GM12878 (cell line): ENCODE data around the gene PLEKHH1. TPM values are rescaled to one million over a fixed set of nuclear protein-coding genes. Genes with fewer than 3 reads are reported as not detected.

Experiments used
- ATAC-seq: fragments of 200-7000 bp; cut with Tn5 transposase; 3 replicates; pipeline ENCODE4 v1.9.1; 2020; ENCODE audit warnings: mild to moderate bottlenecking, moderate library complexity
- BruUV-seq: library from RNA; stranded (reverse); fragments of 400-500 nt; replicated peaks from 2 replicates; lab custom pipeline; 2021; lab: Mats Ljungman, UMichigan
- CTCF ChIA-PET: fragments of 300-600 bp; sonication (Branson Sonifier 250); formaldehyde crosslinking; extraction: SDS; loops from one replicate; lab custom pipeline; 2021; ENCODE audit warnings: inconsistent platforms; lab: Yijun Ruan, JAX
- POLR2A ChIA-PET: fragments of 350-600 bp; formaldehyde crosslinking; extraction: SDS; loops from one replicate; lab custom pipeline; 2021; ENCODE audit warnings: inconsistent platforms; lab: Charles Lee
- RAD21 ChIA-PET: fragments of 300-600 bp; sonication (Branson Sonifier 250); formaldehyde crosslinking; loops from one replicate; lab custom pipeline; 2023; ENCODE audit warnings: antibody characterized with exemption; ENCODE audit not compliant: unreplicated experiment; lab: Charles Lee
- SMC1A ChIA-PET: fragments of 300-600 bp; sonication (Branson Sonifier 250); formaldehyde crosslinking; loops from one replicate; lab custom pipeline; 2023; ENCODE audit not compliant: unreplicated experiment, uncharacterized antibody; lab: Charles Lee
- DNase-seq: peaks from one replicate; pipeline ENCODE4 v3.0.0-alpha.2; 2011; ENCODE audit warnings: low read depth, low spot score
- FAIRE-seq: peaks from 3 replicates; lab custom pipeline; 2011; peaks lifted over from hg19 to GRCh38; lab: Jason Lieb, UNC
- H2AFZ ChIP-seq: 2 replicates; pipeline ENCODE4 v1.6.0; 2011; ENCODE audit warnings: low read depth, low read length, control low read depth; ENCODE audit not compliant: control insufficient read depth
- H3K27ac ChIP-seq: 2 replicates; pipeline ENCODE4 v1.5.1; 2011; ENCODE audit warnings: control low read depth; ENCODE audit not compliant: control insufficient read depth, insufficient read depth
- H3K27me3 ChIP-seq, 2 experiments: replicated peaks in 1 of 2; 2 replicates each; pipeline versions ENCODE4 v1.6.0 to v1.6.1; 2011; ENCODE audit warnings: low read length in 1 of 2; ENCODE audit not compliant: control insufficient read depth in 2 of 2, insufficient read depth in 2 of 2
- H3K36me3 ChIP-seq, 2 experiments: 2 replicates each; pipeline ENCODE4 v1.5.1; 2011; ENCODE audit warnings: low read length in 1 of 2; ENCODE audit not compliant: control insufficient read depth in 2 of 2, insufficient read depth in 2 of 2
- H3K4me1 ChIP-seq: 2 replicates; pipeline ENCODE4 v1.6.1; 2011; ENCODE audit warnings: mild to moderate bottlenecking, low read length, moderate library complexity, mixed read lengths; ENCODE audit not compliant: control insufficient read depth, insufficient read depth
- H3K4me2 ChIP-seq: 2 replicates; pipeline ENCODE4 v1.6.0; 2011; ENCODE audit warnings: control low read depth; ENCODE audit not compliant: control insufficient read depth, insufficient read depth
- H3K4me3 ChIP-seq: fragments of 200-600 bp; sonication (generic); 2 replicates; pipeline ENCODE4 v1.5.1; 2016
- H3K79me2 ChIP-seq: 2 replicates; pipeline ENCODE4 v1.6.0; 2011; ENCODE audit warnings: low read length; ENCODE audit not compliant: control insufficient read depth, insufficient read depth
- H3K9ac ChIP-seq: 2 replicates; pipeline ENCODE4 v1.8.0; 2011; ENCODE audit warnings: low read length, control low read depth, mixed read lengths; ENCODE audit not compliant: control insufficient read depth, insufficient read depth
- H3K9me3 ChIP-seq: replicated peaks from 3 replicates; pipeline ENCODE4 v1.5.1; 2011; ENCODE audit warnings: mild to moderate bottlenecking, low read length; ENCODE audit not compliant: control insufficient read depth, insufficient read depth
- H4K20me1 ChIP-seq: 2 replicates; pipeline ENCODE4 v1.6.0; 2011; ENCODE audit not compliant: control insufficient read depth, insufficient read depth
- ATF2 ChIP-seq: IDR thresholded peaks from 2 replicates; pipeline ENCODE4 v1.6.1; 2012; ENCODE audit warnings: low read length, inconsistent platforms
- BCLAF1 ChIP-seq: fragments of 450-650 bp; IDR thresholded peaks from 2 replicates; pipeline ENCODE4 v1.6.1; 2017; ENCODE audit warnings: antibody characterized with exemption, mild to moderate bottlenecking, moderate library complexity
- BRCA1 ChIP-seq: IDR thresholded peaks from 2 replicates; pipeline ENCODE4 v1.6.1; 2011; ENCODE audit warnings: low read depth, low read length, improper control_type of control experiment
- CREB1 ChIP-seq: IDR thresholded peaks from 2 replicates; pipeline ENCODE4 v1.6.1; 2012; ENCODE audit warnings: low read depth, mild to moderate bottlenecking, inconsistent platforms
- E2F4 ChIP-seq: IDR thresholded peaks from 2 replicates; pipeline ENCODE4 v1.6.1; 2012; ENCODE audit warnings: low read depth, low read length, improper control_type of control experiment
- JUND ChIP-seq: IDR thresholded peaks from 2 replicates; pipeline ENCODE4 v1.6.1; 2012; ENCODE audit warnings: low read depth, mild to moderate bottlenecking, low read length, improper control_type of control experiment, moderate library complexity
- MAX ChIP-seq: IDR thresholded peaks from 2 replicates; pipeline ENCODE4 v1.6.1; 2012; ENCODE audit warnings: low read depth, low read length, improper control_type of control experiment
- MYC ChIP-seq: IDR thresholded peaks from 2 replicates; pipeline ENCODE4 v1.6.1; 2011; ENCODE audit warnings: mild to moderate bottlenecking, low read length, moderate library complexity, inconsistent platforms; ENCODE audit not compliant: insufficient read depth, insufficient replicate concordance, insufficient read length, severe bottlenecking
- NFYA ChIP-seq: IDR thresholded peaks from 2 replicates; pipeline ENCODE4 v1.6.1; 2011; ENCODE audit warnings: low read depth, mild to moderate bottlenecking, low read length, improper control_type of control experiment, borderline replicate concordance
- NR2C2 ChIP-seq: IDR thresholded peaks from 2 replicates; pipeline ENCODE4 v1.6.1; 2011; ENCODE audit warnings: borderline replicate concordance, low read depth; ENCODE audit not compliant: control insufficient read depth, insufficient read length
- SUPT20H ChIP-seq: IDR thresholded peaks from 2 replicates; pipeline ENCODE4 v1.6.1; 2011; ENCODE audit warnings: low read depth, mild to moderate bottlenecking, low read length, moderate library complexity, borderline replicate concordance; ENCODE audit not compliant: control insufficient read depth
- WGBS: methylation state at CpG from one replicate; pipeline ENCODE4 v1.1.6; 2016; ENCODE audit warnings: low lambda C conversion rate; ENCODE audit not compliant: insufficient replicate concordance, insufficient coverage; ENCODE audit errors: missing lambda C conversion rate; 5-methylcytosine and 5-hydroxymethylcytosine counted together
- in situ Hi-C: fragments of 300-500 bp; cut with MboI; formaldehyde crosslinking; loops from 9 replicates; pipeline ENCODE4 v1.14.3; 2018; ENCODE audit warnings: mixed read lengths
- intact Hi-C: fragments of 100-400 bp; cut with micrococcal nuclease; formaldehyde crosslinking; loops from one replicate; pipeline ENCODE4 v1.14.2; 2022; ENCODE audit not compliant: unreplicated experiment
- polyA plus RNA-seq, 11 experiments: library from polyadenylated mRNA; depleted of rRNA in 4 of 11; unstranded in 6 of 11; stranded (reverse) in 5 of 11; fragments of >200 nt; fragmentation: Nextera tagmentation in 4 of 11; fragmentation: Illumina TruSeq in 1 of 11; extraction: Ambion mirVana in 4 of 11; extraction: Trizol in 1 of 11; gene quantifications; 1 replicate in 1 of 11; 2 replicates in 10 of 11; pipeline versions ENCODE4 v1.2.1 to v1.2.3, GENCODE V29; 2011 to 2016; ENCODE audit warnings: inconsistent platforms in 2 of 11, missing spikeins in 2 of 11, low read depth in 1 of 11
- total RNA-seq, 4 experiments: library from RNA; depleted of rRNA in 3 of 4; stranded (reverse); fragments of >200 nt in 3 of 4; fragmentation: Illumina TruSeq in 1 of 4; extraction: Trizol in 1 of 4; gene quantifications; 2 replicates each; pipeline versions ENCODE4 v1.2.1 to v1.2.3, GENCODE V29; 2013 to 2021

PLEKHH1 gene
- total and polyA plus RNA-seq, 10 of the 15 experiments (the other 5 are each of a cell fraction or from before 2014, with no cell fraction given): 0.11 to 0.95 (median 0.41) TPM

DNA sequence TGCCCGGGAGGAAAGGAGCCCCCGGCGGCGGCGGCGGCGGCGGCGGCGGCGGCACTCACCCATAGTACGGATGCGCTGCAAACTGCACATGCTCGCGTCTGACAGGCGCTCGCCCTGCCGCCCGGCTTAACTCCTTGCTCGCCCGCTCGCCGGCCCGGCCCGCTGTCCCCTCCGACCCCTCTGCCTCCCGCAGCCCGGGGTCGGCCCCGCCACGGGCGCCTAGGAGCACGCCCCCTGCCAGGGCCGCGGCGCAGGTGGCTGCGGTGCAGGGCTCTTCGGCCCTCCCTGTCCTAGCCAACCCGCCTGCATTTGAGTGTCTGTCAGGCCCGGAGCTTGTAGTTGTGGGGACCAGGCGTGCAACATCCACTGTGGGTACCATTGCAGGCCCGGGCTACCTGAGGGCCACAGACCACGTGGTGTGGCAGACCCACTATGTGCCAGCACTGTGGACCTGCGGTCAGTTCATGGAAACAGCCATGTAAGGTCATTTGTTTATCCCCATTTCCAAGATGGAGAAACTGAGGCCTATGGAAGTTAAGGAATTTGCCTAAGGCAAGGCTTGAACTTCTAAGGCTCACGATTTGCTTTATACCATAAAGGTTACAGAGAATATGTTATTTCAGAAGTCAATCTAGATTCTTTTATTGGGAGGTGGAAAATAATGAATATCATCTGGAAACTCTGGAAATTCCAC is 17.6 kb upstream of the PLEKHH1 start (continued):
- no peak for TF ChIP-seq ATF2

DNA sequence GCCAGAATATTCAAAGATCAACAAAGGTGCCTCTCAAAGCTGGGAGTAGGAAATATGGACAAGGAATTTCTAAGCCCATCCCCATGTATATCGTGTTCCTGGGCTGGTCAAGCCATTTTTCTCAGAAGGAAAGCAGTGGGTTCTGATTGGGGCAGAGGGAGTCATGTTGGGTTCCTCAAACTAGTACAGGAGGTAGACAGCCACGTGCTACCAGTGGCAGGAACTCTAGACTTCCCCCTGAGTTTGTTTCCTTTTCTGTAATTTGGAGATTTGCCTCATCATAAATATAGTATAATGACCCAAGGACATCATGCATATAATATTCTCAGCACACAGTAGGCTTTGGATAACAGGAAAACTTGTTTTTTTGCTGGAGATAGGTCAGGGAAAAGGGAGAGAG is 16.4 kb upstream of the PLEKHH1 start:
- ChIA-PET SMC1A (interaction anchor here (0.8 to 1.6 kb wide), 4 partner anchors 8 to 70 kb away, joined by 3 to 5 read pairs (median 4); partner anchors contain the start of gene TMEM229B), RAD21 (no interaction called here), CTCF (interaction anchor here (0.6 to 2.5 kb wide), 6 partner anchors 9 to 211 kb away, joined by 3 to 11 read pairs (median 4); no protein-coding TSS in a partner anchor), POLR2A (no interaction called here)
- DNase-seq (no peak), FAIRE-seq (no peak), ATAC-seq (no peak)
- H3K9ac ChIP-seq: no peak overlapping the region
- H3K27ac ChIP-seq: no peak overlapping the region
- no peaks in the 10 kb centered on the region for H3K79me2 ChIP-seq
- no peaks in the 10 kb centered on the region for H4K20me1 ChIP-seq
- H3K36me3 ChIP-seq: no peaks in the 10 kb centered on the region
- no peak overlapping the region for H3K4me3 ChIP-seq
- no peaks in the 10 kb centered on the region for H3K9me3 ChIP-seq
- H2AFZ ChIP-seq: no peak overlapping the region
- no peak overlapping the region for H3K4me2 ChIP-seq
- no peak for TF ChIP-seq SUPT20H
- TF ChIP-seq MAX: no peak
- no peak for TF ChIP-seq MYC
- no peak for TF ChIP-seq CREB1
- TF ChIP-seq NR2C2: no peak
- no peak for TF ChIP-seq NFYA
- no peak for TF ChIP-seq BRCA1
- no peak for TF ChIP-seq BCLAF1
- no peak for TF ChIP-seq E2F4
- no peak for TF ChIP-seq JUND
- in situ Hi-C loops (no loop called here), intact Hi-C loops (no loop called here)
- H3K4me1 ChIP-seq: peaks cover 20% of the 10 kb centered on the region
- WGBS: 4% methylated on average over 2 of the region's 2 CpGs
- BruUV-seq: no TSS peak
- peaks cover 0 to 3% of the 10 kb centered on the region in 2 experiments; a peak in 2 of 4 replicates for H3K27me3 ChIP-seq
